ENCODE data around the gene KCNMA1. TPM values are rescaled to one million over a fixed set of nuclear protein-coding genes. Genes with fewer than 3 reads are reported as not detected.
"Not testable (repeated sequence)": the region's sequence is repeated elsewhere in the genome, so short reads cannot be mapped to it uniquely, and the experiment has no call there.

Gene KCNMA1
- total RNA-seq, 1 donor: 106 TPM

DNA sequence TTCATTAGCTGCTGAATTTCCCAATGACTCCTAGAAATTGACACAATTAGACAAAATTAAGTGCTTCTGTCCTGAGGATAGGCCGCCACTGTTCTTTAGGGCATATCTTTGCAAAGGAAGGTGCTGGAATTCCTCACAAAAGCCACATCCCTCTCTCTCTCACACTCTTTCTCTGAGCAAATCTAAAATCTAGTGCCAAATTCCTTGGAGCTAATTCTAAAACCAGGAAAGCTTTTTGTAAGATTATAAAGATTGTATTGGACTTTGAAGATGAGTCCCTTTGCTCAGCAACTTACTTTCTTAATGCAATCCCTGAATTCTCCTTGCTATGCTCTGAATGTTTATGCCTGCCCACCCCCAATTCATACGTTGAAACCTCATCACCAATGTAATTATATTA lies 288.9 kb downstream of the KCNMA1 start:
- H3K4me3 ChIP-seq (ENCODE audit: low read depth, low read length): no peak overlapping the region
- DNase-seq (ENCODE audit: low read depth): peak; percentile 23
- no peak for TF ChIP-seq CTCF (IDR thresholded peaks at IDR 0.05; ENCODE audit: insufficient read depth, low read length)

DNA sequence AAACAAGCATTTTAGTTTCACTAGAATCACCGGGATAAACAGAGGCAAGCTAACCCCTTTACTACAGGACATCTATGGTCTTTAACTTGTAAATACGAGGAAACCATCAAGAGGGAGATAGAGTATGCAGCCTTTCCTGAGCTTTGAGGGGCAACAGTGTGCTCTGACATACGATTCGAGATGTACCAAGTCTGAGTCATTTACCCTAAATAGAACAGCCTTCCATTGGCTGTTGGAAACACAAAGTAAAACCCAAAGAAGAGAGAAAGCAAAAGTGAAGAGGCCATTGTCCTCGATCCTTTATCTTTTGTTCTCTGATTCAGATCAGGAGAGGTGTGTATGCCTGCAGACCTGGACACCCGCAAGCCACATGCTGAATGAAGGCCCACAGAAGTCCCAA lies 289.5 kb downstream of the KCNMA1 start:
- DNase-seq (ENCODE audit: low read depth): peak; percentile 17
- H3K4me3 ChIP-seq (ENCODE audit: low read depth, low read length): no peak overlapping the region
- no peak for TF ChIP-seq CTCF (IDR thresholded peaks at IDR 0.05; ENCODE audit: insufficient read depth, low read length)

- no peak for DNase-seq (ENCODE audit: low read depth)
- TF ChIP-seq CTCF (IDR thresholded peaks at IDR 0.05; ENCODE audit: insufficient read depth, low read length): no peak
- H3K4me3 ChIP-seq (ENCODE audit: low read depth, low read length): no peak overlapping the region
Measured at GRCh38 chr10:77347052-77347451, 290.6 kb downstream of the KCNMA1 start.

DNA sequence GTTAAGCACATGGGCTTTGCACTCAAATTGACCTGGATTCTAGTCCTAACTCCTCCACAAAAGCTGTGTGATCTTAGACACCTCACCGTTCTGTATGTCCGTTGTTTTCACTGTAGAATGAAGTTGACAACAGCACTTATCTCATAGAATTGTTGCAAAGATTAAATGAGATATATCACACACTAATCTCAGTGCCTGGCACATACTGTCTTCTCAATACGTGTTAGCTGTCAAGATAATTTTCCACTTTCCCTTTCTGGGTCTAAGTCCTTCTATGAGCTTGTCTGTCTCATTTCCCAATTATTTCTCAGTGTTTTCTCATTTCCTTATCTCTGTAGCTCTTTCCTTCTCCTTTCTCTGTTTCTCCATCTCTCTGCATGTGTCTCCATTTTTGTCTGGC lies 296.6 kb downstream of the KCNMA1 start:
- H3K4me3 ChIP-seq (ENCODE audit: low read depth, low read length): no peak overlapping the region
- no peak for DNase-seq (ENCODE audit: low read depth)
- no peak for TF ChIP-seq CTCF (IDR thresholded peaks at IDR 0.05; ENCODE audit: insufficient read depth, low read length)

DNA sequence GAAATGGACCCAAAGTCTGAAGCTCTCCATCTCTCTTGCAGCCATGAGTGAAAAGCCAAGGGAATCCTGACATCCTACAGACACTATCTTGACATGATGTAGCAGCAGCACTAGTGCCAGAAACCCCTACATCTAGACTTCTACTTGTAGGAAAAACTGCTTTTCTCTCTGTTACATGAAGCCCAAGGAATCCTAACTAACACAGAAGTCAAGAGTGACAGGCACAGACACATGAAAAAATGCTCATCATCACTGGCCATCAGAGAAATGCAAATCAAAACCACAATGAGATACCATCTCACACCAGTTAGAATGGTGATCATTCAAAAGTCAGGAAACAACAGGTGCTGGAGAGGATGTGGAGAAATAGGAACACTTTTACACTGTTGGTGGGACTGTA lies 297.7 kb downstream of the KCNMA1 start:
- DNase-seq (ENCODE audit: low read depth): not testable (repeated sequence)

DNA sequence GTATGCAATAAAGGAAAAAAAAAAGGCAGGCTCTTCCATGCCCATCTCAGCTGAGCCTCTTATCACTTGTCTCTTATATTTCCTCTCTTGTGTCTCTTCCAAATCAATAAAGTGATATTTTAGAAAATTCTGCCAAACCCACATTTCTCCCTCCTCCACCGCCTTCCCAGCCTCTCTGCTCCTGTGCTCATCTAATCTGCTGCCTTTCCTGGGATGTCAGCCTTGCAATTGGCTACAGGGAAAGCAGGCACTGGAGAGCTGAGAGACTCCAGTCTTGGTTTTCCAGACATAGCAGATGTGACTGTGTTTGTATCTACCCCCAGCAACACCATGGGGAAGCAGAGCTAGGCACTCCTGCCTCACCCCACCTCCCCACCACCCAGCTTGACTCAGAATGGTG lies 298.4 kb downstream of the KCNMA1 start:
- no peak overlapping the region for H3K4me3 ChIP-seq (ENCODE audit: low read depth, low read length)
- no peak for TF ChIP-seq CTCF (IDR thresholded peaks at IDR 0.05; ENCODE audit: insufficient read depth, low read length)
- no peak for DNase-seq (ENCODE audit: low read depth)

More for the DNA sequence above, 297.7 kb downstream of the KCNMA1 start:
- H3K4me3 ChIP-seq (ENCODE audit: low read depth, low read length): not testable (repeated sequence)

- no peak overlapping the region for H3K4me3 ChIP-seq (ENCODE audit: low read depth, low read length)
- TF ChIP-seq CTCF (IDR thresholded peaks at IDR 0.05; ENCODE audit: insufficient read depth, low read length): no peak
- DNase-seq (ENCODE audit: low read depth): no peak
Measured at GRCh38 chr10:77338143-77338542, 299.5 kb downstream of the KCNMA1 start.
